Panc1 (cell line): ENCODE data around the gene HES2. TPM values are rescaled to one million over a fixed set of nuclear protein-coding genes. Genes with fewer than 3 reads are reported as not detected.

Experiments used
- ATAC-seq: fragments of 200-7000 bp; cut with Tn5 transposase; 2 replicates; pipeline ENCODE4 v1.9.1; 2020; ENCODE audit warnings: mild to moderate bottlenecking, moderate library complexity
- BruUV-seq: library from RNA; stranded (reverse); fragments of 400-500 nt; replicated peaks from 2 replicates; lab custom pipeline; 2021; lab: Mats Ljungman, UMichigan
- CTCF ChIA-PET: fragments of 300-600 bp; sonication (Branson Sonifier 250); formaldehyde crosslinking; loops from one replicate; lab custom pipeline; 2022; ENCODE audit warnings: antibody characterized with exemption; lab: Charles Lee
- POLR2A ChIA-PET: fragments of 300-600 bp; sonication (Branson Sonifier 250); formaldehyde crosslinking; loops from one replicate; lab custom pipeline; 2022; ENCODE audit warnings: antibody characterized with exemption; lab: Charles Lee
- DNase-seq: peaks from one replicate; pipeline ENCODE4 v3.0.0-alpha.2; 2010; ENCODE audit warnings: low read depth, low spot score
- H3K27ac ChIP-seq: 2 replicates; pipeline ENCODE4 v1.5.1; 2011; ENCODE audit warnings: mild to moderate bottlenecking, low read length, inconsistent platforms
- H3K27me3 ChIP-seq: fragments of 200-500 bp; sonication (Bioruptor generic); 2 replicates; pipeline ENCODE4 v1.6.0; 2014; ENCODE audit warnings: low read length, inconsistent platforms; ENCODE audit not compliant: control insufficient read depth, insufficient read depth
- H3K36me3 ChIP-seq: fragments of 200-500 bp; sonication (Bioruptor generic); 2 replicates; pipeline ENCODE4 v1.5.1; 2014; ENCODE audit warnings: inconsistent platforms, mild to moderate bottlenecking, low read length, moderate library complexity; ENCODE audit not compliant: control insufficient read depth, insufficient read depth
- H3K4me1 ChIP-seq: 2 replicates; pipeline ENCODE4 v1.5.1; 2011; ENCODE audit warnings: inconsistent platforms, mild to moderate bottlenecking, low read length, moderate library complexity; ENCODE audit not compliant: control insufficient read depth, insufficient read depth
- H3K4me3 ChIP-seq, 2 experiments: 2 replicates each; pipeline ENCODE4 v1.5.1; 2011 to 2012; ENCODE audit warnings: low read depth in 2 of 2, low read length in 2 of 2, mild to moderate bottlenecking in 2 of 2, inconsistent platforms in 1 of 2, moderate library complexity in 1 of 2
- H3K9me3 ChIP-seq: fragments of 200-500 bp; sonication (Bioruptor generic); 2 replicates; pipeline ENCODE4 v1.5.1; 2014; ENCODE audit warnings: low read depth, mild to moderate bottlenecking, inconsistent platforms, low read length, moderate library complexity; ENCODE audit not compliant: control insufficient read depth, insufficient read depth
- POLR2AphosphoS5 ChIP-seq: IDR thresholded peaks from 2 replicates; pipeline ENCODE4 v1.6.1; 2012; ENCODE audit warnings: mild to moderate bottlenecking, low read depth, low read length, moderate library complexity
- SIN3A ChIP-seq: IDR thresholded peaks from 2 replicates; pipeline ENCODE4 v1.6.1; 2012; ENCODE audit warnings: low read depth, mild to moderate bottlenecking, low read length, moderate library complexity, borderline replicate concordance; ENCODE audit not compliant: insufficient read depth
- TCF7L2 ChIP-seq: IDR thresholded peaks from 2 replicates; pipeline ENCODE4 v1.6.1; 2011; ENCODE audit warnings: mild to moderate bottlenecking, low read depth, low read length, inconsistent platforms
- in situ Hi-C: cut with HindIII; loops from 2 replicates; pipeline ENCODE4 v1.10.0; 2016; ENCODE audit warnings: low sequenced_read_pairs, low pct_unique_long_range_greater_than_20kb
- intact Hi-C: fragments of 100-400 bp; cut with micrococcal nuclease; formaldehyde crosslinking; loops from one replicate; pipeline ENCODE4 v1.10.0; 2022; ENCODE audit not compliant: unreplicated experiment
- total RNA-seq: library from RNA; stranded (reverse); gene quantifications from one replicate; pipeline ENCODE4 v1.2.1, GENCODE V29; 2021; ENCODE audit not compliant: unreplicated experiment
- TF ChIP-seq, protein P1 (sequence below), 2 experiments: IDR thresholded peaks; 2 replicates each; pipeline ENCODE4 v1.6.1; 2011 to 2012; ENCODE audit warnings: low read depth in 2 of 2, control low read depth in 1 of 2, low read length in 1 of 2, mild to moderate bottlenecking in 1 of 2, moderate library complexity in 1 of 2; ENCODE audit not compliant: insufficient read depth in 1 of 2
- TF ChIP-seq, protein P2 (sequence below): fragments of 450-650 bp; IDR thresholded peaks from 2 replicates; pipeline ENCODE4 v1.5.1; 2017; ENCODE audit warnings: mild to moderate bottlenecking

HES2 gene
- total RNA-seq, 1 experiment from 2014 or later, result 11.1 TPM

DNA sequence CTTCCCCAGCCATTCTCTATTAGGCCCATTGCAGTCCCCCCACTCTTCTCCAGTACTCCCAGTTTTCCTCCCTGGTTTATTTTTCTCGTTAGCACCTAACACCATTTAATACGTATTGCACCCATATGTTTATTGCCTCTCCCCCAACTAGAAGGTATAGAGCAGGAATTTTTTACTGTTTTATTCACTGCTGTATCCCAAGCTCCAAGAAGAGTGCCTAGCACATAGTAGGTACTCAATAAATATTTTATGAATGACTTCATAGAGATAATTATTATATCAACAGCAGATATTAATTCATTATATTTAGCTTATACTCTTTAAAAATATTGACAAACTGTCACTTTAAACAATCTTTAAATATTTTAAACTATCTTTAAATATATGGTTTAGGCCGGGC lies 20.4 kb downstream of the HES2 start:
- CTCF ChIA-PET, result interaction anchor here (0.6 kb wide), 1 partner anchor 27 kb away, joined by 8 read pairs; no protein-coding TSS in a partner anchor
- no peak for TF ChIP-seq TCF7L2
- TF ChIP-seq, protein P1, sequence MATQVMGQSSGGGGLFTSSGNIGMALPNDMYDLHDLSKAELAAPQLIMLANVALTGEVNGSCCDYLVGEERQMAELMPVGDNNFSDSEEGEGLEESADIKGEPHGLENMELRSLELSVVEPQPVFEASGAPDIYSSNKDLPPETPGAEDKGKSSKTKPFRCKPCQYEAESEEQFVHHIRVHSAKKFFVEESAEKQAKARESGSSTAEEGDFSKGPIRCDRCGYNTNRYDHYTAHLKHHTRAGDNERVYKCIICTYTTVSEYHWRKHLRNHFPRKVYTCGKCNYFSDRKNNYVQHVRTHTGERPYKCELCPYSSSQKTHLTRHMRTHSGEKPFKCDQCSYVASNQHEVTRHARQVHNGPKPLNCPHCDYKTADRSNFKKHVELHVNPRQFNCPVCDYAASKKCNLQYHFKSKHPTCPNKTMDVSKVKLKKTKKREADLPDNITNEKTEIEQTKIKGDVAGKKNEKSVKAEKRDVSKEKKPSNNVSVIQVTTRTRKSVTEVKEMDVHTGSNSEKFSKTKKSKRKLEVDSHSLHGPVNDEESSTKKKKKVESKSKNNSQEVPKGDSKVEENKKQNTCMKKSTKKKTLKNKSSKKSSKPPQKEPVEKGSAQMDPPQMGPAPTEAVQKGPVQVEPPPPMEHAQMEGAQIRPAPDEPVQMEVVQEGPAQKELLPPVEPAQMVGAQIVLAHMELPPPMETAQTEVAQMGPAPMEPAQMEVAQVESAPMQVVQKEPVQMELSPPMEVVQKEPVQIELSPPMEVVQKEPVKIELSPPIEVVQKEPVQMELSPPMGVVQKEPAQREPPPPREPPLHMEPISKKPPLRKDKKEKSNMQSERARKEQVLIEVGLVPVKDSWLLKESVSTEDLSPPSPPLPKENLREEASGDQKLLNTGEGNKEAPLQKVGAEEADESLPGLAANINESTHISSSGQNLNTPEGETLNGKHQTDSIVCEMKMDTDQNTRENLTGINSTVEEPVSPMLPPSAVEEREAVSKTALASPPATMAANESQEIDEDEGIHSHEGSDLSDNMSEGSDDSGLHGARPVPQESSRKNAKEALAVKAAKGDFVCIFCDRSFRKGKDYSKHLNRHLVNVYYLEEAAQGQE (IDR thresholded peaks at IDR 0.05; ENCODE audit: insufficient read depth in 1 of 2, low read depth in 2 of 2, low read length in 1 of 2), result no peak
- no peak for TF ChIP-seq POLR2AphosphoS5
- TF ChIP-seq, protein P2, sequence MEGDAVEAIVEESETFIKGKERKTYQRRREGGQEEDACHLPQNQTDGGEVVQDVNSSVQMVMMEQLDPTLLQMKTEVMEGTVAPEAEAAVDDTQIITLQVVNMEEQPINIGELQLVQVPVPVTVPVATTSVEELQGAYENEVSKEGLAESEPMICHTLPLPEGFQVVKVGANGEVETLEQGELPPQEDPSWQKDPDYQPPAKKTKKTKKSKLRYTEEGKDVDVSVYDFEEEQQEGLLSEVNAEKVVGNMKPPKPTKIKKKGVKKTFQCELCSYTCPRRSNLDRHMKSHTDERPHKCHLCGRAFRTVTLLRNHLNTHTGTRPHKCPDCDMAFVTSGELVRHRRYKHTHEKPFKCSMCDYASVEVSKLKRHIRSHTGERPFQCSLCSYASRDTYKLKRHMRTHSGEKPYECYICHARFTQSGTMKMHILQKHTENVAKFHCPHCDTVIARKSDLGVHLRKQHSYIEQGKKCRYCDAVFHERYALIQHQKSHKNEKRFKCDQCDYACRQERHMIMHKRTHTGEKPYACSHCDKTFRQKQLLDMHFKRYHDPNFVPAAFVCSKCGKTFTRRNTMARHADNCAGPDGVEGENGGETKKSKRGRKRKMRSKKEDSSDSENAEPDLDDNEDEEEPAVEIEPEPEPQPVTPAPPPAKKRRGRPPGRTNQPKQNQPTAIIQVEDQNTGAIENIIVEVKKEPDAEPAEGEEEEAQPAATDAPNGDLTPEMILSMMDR, result no peak
- no peak for TF ChIP-seq SIN3A
- H3K4me1 ChIP-seq, result peaks cover 1% of the 10 kb centered on the region; the same call in 1 of the 2 replicates
- DNase-seq (no peak), ATAC-seq (no peak)
- POLR2A ChIA-PET, result interaction anchor here (0.6 to 1.0 kb wide), 2 partner anchors 15 to 39 kb away, joined by 3 read pairs; no protein-coding TSS in a partner anchor
- in situ Hi-C loops, result no loop called here
- no peaks in the 10 kb centered on the region for H3K9me3 ChIP-seq
- no peaks in the 10 kb centered on the region for H3K36me3 ChIP-seq
- no TSS peak for BruUV-seq
- no peak overlapping the region for H3K27ac ChIP-seq
- H3K27me3 ChIP-seq, result no peaks in the 10 kb centered on the region
- intact Hi-C loops, result no loop called here
- H3K4me3 ChIP-seq, result no peak overlapping the region

DNA sequence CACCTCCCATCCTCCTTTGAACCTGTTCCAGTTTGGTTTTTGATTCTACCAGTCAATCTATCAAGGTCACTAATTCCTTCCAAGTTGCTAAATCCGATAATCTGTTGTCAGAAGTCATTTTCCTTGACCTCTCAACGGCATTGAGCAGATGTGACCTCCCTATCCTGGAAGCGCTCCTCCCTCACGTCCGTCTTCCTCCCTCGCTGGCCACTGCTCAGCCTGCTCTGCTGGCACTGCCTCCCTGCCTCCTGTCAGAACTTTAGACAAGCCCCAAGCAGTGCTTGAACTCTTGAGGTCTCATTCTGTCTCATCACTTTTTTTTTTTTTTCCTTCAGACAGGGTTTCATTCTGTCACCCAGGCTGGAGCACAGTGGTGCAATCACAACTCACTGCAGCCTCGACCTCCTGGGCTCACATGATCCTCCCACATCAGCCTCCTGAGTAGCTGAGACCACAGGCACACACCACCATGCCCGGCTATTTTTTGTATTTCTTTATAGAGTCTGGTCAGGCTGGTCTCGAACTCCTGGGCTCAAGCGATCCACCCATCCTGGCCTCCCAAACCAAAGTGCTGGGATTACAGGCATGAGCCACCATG lies 21.8 kb downstream of the HES2 start:
- in situ Hi-C loops (no loop called here), intact Hi-C loops (no loop called here)
- CTCF ChIA-PET, result no interaction called here
- DNase-seq (no peak), ATAC-seq (no peak)
- Histone ChIP-seq H3K27ac (no peak overlapping the region), H3K4me1 (peaks cover 4% of the 10 kb centered on the region; the same call in 1 of the 2 replicates), H3K9me3 (no peaks in the 10 kb centered on the region), H3K27me3 (no peaks in the 10 kb centered on the region), H3K4me3 (no peak overlapping the region), H3K36me3 (no peaks in the 10 kb centered on the region)
- POLR2A ChIA-PET, result no interaction called here
- TF ChIP-seq, protein P1 (IDR thresholded peaks at IDR 0.05; ENCODE audit: insufficient read depth in 1 of 2, low read depth in 2 of 2, low read length in 1 of 2), result no peak
- TF ChIP-seq, protein P2, result no peak
- no peak for TF ChIP-seq SIN3A
- TF ChIP-seq TCF7L2, result no peak
- no peak for TF ChIP-seq POLR2AphosphoS5
- BruUV-seq, result no TSS peak
